ENCODE data around the gene SQOR.

The SQOR gene

DNA sequence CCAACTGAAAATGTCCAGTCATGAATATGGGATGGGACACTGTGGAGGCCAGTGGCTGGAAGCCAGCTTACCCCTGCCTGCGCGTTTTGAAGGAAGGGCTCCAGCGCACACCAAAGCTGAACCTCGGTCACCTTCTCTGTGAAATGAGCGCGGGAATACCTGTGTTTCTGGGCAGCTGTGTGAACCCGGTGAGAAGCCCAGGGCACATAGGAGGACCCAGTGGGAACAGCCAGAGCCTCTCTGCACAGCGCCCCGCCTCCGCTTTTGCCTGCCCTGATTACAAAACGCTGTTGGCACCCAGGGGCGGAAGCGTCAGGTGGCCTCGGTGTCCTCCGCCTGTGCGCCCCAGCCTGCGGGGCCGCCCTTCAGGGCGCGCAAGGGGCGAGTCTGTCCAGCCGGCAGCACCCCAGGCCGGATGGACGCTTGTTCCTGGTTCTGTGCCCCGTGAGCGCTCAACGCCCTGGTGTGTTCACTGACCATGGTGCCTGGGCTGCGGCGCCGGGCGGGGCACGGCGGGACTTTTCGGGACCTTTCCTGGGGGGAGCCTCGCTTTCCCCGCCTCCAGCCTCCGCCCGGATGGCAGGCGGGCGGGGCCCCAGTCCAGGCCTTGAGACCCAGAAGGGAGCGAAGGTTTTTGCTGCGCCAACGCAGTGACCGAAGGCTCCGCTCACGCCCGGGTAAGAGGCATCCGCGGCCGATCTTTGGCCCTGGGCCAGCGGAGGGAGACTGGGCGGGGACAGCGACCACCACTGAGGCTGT is at the start of gene SQOR:
Gene SQOR (plus strand): TSS at position 598 of the 759 bp plus-strand sequence. CDS start 23,895 bp downstream, outside the sequence.
- DNase-seq (ENCODE audit: low spot score) = peak; percentile 90

DNA sequence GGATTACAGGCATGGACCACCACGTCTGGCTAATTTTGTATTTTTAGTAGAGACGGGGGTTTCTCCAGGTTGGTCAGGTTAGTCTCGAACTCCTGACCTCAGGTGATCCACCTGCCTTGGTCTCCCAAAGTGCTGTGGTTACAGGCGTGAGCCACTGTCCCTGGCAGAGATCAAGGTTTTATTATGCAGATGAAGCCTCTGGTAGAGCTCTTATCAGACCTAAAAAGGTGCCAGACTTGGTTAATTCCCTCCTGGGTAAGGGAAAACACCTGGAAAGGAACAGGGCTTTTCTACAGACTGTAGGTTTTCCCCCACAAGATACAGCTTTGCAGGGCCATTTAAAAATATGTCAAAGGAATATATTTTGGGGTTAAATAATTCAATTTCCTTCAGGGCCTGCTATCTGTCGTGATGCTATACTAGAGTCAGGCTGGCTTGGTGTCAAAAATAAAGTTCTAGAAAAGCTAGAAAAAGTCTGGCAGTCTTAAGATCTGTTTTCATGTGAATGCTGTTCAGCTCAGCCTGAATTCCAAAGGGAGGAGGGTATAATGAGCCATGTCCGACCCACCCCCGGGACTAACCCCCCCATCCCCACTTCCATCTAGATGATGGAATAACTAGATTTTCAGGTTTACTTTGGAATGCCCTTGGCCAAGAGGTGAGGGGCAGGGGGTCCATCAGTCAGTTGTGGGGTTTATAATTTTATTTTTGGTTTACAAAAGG is 49.6 kb upstream of the SQOR start:
- DNase-seq (ENCODE audit: low spot score) = no peak

DNA sequence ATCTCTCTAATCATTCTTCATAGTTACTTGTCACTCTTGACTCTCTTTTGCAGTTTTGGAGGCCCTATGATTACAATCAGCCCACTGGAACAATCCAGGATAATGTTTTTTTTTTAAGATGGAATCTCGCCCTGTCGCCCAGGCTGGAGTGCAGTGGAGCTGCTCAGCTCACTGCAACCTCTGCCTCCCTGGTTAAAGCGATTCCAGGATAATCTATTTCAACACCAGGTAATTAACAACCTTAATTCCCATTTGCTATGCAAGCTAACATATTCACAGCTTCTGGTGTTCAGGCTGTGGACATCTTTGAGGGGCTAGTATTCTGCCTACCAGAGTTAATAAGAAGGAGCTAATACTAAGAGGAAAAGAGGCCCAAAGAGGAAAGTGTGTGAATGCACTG is 48.7 kb upstream of the SQOR start:
- DNase-seq (ENCODE audit: low spot score) = no peak

DNA sequence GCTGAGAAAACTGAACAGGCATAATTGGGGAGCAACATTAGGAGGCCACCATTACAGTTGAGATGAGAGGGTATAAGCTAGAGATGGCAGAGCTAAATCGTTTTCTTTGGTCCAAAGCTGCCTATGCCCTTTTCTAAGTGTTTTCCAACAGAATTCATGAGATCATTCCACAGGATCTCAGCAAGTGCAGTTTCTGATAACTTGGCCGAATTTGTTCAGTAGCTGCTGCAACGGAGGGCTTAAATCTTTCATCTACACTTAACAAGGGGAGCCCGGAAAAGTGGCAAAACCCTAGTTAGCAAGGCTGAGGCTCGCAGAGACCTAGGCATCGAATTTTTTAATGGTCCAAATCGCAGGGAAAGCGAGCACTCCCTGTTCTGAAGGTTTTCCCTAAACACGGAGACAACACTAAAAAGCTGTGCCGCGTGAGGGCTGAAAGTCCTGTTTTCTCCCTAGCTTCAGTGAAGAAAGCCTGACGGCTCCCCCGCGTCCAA is 48.2 kb upstream of the SQOR start:
- peak; percentile 8 for DNase-seq (ENCODE audit: low spot score)

DNA sequence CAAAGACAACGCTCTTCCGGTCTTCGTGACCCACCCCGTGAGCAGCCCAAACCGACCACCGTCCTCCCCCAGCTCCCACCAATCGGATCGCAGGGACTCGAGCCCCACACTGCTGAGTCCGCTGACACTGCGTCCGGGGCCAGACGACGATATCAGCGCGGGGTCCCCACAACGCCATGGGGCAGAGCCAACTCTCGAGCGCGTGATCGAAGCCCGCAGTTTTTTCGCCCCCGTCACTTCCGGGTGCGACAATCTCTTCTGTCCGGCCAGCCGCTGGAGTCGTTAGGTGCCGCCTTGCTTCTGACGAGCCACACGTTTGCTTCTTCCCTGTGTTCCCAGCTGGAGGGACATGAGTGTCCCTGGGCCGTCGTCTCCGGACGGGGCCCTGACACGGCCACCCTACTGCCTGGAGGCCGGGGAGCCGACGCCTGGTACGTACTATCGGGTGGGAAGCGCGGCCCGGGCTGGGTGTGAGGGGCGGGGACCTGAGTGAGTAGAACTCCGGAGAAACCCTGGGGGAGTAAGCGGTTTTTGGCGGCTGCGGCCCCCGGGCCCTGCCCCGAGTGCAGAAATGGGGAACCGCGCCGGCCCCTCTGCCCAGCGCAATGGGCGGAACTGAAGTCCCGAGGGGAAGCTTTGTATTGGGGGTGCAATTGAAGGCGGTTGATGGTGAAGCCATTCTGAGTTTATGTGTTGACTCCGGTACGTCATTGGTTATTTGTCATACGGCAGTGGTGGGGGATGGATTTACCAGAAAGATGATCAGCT is 47.5 kb upstream of the SQOR start, which contains the start of gene BLOC1S6:
Gene BLOC1S6 (plus strand): TSS at position 285 of the 768 bp plus-strand sequence. CDS start 65 bp downstream, at position 350.
- peak; percentile 92 for DNase-seq (ENCODE audit: low spot score)

DNA sequence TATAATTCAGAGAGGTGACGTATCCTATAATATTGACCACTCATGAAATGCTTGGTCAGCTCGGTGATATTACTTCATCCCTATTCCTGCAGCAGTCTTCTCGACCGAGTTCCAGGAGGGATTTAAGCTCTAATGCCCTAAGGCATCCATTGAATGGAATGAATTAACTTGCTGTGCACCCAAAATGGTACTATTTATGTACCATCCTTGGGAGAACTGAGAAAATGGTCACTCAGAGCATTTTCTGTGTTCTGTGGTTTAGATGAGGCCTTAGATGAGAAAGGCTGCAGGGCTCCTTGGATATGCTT is 47.0 kb upstream of the SQOR start:
- no peak for DNase-seq (ENCODE audit: low spot score)

DNA sequence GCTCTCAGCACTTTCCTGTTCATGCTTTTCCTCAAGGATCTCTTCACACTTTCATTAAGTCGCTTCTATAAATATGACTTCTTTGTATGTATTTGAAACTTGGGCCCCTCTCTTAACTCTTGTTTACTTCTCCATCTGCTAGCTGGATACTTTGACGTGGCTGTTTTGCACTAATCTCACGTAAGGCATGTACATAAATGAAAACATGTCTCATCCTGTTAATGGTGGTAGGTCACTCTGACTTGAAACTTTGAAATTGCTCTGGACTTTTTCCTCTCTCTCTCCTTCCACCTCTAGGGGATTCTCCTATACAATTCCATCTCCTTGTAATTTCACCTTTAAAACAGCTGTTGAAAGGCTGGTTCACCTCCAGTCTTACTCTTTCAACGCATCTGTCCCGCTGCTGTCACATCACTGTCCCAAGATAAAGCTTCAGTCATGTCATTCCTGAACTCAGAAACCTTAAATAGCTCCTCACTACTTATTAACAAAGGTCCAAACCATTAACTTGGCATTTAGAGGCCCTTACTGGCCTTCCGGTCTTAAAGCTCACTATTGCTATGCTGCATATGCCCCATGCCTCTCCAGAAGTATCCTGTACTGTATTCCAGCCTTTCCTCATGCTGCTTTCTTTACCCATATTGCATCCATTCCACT is 46.5 kb upstream of the SQOR start:
- DNase-seq (ENCODE audit: low spot score) = no peak

DNA sequence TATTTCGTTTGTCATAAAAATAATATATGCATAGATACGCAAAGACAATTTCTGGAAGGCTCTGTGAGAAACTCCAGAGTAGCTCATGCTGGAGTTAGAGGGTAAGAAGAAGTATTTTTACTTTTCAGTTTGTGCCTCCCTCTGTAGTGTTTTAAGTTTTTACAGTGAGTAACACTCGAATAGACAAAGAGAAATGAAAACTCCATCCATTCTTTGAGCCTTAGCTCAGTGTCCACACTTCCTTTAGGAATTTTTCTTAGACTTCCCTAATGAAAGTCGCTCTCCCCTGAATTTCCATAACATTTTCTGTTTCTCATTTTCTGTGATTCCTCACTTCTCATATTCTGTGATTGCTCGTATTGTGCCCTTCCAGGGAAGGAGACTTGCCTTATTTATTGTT is 45.6 kb upstream of the SQOR start:
- DNase-seq (ENCODE audit: low spot score) = no peak

DNA sequence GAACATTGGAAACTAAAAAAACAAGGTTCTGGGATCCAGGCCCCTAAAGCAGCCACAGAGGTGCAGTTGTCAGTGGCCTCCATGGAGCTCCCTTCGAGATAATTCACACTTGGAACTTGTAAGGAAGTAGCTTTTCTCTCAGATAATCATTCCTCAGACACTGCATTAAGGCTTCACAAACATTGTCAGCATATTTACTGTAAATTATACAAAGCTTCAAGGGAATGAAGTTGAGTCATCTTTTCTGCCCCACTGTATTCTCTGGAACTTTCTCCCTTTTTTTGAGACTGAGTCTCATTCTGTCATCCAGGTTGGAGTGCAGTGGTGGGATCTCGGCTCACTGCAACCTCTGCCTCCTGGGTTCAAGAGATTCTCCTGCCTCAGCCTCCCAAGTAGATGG is 40.5 kb upstream of the SQOR start:
- DNase-seq (ENCODE audit: low spot score) = no peak

DNA sequence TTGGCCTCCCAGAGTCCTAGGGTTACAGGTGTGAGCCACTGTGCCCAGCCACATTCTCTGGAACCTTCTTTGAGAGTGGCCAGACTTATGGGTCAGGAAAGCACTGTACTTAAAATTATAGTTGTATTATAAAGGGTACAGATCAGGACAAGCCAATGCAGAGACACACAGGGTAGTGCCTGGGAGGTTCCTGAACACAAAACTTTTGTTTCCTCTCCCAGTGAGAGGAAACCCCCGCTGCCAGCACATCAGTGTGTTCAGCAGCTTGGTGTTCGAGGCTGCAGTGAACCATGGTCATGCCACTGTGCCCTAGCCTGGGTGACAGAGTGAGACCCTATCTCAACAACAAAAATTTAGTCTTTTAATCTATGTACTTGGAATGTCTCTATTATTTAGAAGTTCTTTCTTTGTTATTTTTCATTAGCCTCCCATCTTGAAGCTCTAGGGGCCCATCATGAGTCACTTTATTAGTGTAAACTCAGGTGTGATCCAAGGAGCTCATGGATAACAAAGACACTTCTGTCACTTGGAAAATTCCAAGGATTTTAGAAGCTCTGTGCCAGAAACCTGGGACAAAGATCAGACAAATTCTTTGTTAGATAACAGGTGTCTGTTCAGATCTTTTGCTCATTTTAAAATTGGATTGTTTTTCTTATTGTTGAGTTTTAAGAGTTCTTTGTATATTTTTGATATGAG is 39.8 kb upstream of the SQOR start:
- peak; percentile 69 for DNase-seq (ENCODE audit: low spot score)

DNA sequence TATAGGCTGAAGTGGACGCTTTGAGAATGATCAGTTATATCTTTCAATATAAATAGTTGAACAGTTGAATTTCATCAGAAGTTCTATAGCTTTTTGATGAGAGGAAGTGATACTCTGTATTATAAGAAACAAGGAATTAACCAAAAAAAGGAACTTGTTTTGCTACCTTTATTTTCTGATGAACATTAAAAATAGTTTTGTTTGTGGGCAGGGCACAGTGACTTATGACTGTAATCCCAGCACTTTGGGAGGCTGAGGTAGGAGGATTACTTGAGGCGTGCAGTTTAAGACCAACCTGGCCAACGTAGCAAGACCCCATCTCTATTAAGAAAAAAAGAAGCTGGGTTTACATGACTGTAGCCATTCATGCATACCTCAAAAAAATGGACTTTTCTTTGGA is 30.9 kb upstream of the SQOR start:
- no peak for DNase-seq (ENCODE audit: low spot score)

DNA sequence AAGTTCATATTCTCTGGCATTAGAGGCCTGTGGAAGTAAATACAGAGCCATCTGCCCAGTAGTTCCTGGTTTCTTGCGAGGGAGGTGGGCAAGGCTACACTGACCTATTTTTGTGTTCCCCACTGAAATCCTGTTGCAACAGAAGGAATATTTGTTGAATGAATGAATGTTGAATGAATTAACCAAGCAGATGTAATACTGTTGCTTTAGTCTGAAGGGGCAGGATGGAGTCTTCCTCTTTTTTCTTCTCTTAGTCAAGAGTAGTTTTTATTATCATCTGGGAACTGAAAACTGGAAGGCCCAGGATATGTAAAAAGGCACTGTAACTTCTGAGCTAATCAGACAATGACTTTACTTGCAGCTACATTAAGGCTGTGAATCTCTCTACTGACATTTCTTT is 30.5 kb upstream of the SQOR start:
- no peak for DNase-seq (ENCODE audit: low spot score)

DNA sequence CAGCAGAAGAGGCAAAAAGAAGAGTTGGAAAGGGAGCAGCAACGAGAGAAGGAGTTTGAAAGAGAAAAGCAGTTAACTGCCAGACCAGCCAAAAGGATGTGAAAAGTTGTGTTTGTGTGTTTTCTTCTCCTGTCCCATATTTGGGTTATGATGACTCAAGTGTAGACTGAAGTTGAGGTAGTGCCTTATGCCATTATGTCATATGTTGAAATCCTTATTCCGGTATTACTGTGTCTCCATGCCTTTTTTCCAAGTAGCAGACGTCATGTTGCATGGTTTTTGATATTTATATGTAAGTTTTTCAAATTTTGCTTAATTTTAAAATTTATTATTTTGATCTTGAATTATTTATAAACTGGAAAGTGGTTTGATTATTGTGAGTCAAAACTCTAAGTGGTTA is 28.4 kb upstream of the SQOR start:
- no peak for DNase-seq (ENCODE audit: low spot score)

DNA sequence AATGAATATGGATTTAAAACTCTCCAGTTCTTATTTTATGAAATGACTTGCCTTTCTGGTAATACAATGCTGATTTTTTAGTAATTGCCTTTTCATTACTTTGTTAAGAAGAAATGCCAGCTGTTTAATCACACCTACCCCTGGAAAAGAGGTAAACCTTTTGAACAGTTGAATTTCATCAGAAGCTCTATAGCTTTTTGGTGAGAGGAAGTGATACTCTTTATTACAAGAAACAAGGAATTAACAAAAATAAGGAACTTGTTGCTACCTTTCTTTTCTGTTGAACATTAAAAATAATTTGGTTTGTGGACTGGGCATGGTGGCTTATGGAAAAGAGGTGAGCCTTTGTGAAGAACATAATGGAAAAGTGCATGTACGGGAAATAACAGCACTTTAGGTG is 28.0 kb upstream of the SQOR start:
- DNase-seq (ENCODE audit: low spot score) = no peak

DNA sequence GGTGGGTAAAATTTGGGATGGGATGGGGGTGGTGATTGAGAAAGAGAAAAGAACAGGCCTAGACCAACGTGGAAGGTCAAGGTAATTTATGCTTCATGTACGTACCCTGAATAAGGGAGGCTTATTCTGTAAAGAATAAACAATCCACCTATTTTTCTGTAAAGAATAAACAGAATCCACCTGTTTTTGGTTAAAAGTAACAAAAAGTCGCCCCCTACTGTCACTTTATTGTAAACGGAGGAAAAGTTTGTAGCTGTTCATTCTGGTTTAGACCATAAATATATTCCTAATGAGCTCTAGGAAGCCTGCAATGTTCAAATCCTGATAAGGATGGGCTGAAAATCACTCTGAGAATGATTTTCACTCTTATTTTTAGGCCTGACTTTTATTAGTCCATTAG is 23.5 kb upstream of the SQOR start:
- DNase-seq (ENCODE audit: low spot score) = peak; percentile 20

DNA sequence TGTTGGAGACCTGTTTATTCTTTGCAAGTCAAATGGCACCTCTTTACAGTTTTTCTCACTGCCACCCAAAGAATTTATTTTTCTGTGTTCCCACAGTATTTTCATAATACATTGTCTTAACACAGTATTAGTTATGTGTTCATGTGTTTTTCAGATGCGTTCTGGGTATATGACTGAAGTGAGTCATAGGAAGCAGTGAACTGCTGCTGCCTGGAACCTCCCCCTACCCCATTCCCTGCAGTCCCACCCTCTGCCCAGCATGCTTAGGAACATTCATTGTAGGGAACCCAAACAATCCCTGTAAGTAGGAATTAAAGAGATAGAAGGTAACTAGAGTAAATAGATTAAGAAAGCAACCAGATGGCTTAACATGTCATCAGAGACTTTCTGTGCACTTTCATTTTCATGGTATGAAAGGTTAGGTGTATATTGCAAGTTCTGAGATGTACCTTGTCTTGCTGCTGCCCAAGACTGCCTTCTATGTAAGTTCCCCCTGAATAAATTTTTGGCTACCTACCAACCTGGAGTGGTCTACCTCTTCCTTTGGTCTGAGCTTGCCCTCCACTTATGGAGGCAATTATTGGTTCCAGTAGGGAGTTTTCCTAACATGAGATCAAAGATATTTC is 21.9 kb upstream of the SQOR start:
- DNase-seq (ENCODE audit: low spot score) = no peak

DNA sequence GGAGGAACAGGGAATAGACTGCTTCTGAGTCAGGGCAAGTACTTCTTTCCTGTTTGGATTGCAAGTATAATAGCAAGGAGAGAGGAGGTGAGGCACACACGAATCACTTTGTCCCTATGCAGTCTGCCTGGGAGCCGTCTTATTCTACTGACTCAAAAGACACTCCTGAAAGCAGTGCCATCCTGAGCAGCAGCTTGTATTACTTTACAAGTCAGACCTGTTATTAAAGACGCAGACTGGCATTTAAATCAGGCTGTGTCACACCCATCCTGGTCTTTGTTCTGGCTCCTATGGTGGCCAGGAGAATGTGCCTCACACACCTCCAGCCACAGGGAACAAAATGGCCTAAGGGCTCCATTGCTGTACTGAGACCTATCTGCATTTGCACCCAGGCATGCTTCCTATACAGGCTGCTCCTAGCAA is 17.9 kb upstream of the SQOR start:
- DNase-seq (ENCODE audit: low spot score) = no peak

DNA sequence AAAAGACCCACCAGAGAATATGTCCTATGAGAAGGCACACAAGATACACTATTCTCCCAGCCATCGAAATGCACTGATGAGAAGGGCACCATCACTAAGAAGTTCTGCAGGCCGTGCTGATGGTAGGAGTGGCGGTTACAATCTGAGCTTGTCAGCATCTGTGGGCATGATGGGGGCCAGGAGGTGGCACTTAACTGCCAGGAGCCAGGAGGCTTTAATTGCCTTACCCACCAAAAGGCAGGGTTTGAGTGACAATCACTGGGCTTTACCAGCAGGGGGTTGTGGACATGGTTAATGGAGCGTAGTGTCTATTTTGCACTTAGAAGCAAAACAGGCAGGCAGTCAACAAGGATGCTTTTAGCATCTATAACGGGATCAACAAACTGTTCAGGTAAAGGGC is 16.0 kb upstream of the SQOR start:
- DNase-seq (ENCODE audit: low spot score) = no peak

DNA sequence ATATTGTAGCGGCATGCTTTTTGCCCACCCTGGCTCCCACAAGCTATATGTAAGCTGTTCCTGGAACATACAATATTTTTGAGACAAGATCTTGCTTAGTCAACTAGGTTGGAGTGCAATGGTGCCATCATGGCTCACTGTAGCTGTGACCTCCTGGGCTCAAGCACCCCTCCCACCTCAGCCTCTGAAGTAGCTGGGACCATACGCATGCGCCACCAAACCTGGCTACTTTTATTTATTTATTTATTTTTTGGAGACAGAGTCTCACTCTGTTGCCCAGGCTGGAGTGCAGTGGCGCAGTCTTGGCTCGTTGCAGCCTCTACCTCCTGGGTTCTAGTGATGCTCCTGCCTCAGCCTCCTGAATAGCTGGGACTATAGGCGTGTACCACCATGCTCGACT is 6.7 kb upstream of the SQOR start:
- no peak for DNase-seq (ENCODE audit: low spot score)

DNA sequence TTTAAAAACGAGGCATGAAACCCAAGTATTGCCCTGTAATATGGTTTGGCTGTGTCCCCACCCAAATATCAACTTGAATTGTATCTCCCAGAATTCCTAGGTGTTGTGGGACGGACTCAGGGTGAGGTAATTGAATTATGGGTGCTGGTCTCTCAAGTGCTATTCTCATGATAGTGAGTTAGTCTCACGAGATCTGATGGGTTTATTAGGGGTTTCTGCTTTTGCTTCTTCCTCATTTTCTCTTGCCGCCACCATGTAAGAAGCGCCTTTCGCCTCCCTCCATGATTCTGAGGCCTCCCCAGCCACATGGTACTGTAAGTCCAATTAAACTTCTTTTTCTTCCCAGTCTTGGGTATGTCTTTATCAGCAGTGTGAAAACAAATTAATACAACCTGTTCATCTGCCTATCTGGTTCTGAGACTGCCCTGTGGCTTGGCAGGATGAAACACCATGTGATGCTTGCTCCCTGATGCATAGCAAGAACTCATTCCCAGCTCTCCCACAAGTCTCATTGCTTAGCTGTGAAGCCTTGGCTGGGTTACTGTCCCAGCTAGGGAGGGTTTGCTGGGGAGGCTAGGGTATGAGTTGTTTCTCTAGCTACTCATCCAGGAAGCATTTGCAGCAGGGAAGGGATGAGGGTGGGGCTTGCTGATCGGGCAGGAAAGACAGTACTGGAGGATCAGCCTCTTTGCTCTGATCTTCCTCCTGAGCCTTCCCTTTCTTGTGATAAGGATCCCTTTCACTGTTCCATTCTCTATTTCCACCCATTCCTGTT is 3.7 kb upstream of the SQOR start:
- DNase-seq (ENCODE audit: low spot score) = peak; percentile 64
